ENCODE measurements around the gene DGKH.

DNA sequence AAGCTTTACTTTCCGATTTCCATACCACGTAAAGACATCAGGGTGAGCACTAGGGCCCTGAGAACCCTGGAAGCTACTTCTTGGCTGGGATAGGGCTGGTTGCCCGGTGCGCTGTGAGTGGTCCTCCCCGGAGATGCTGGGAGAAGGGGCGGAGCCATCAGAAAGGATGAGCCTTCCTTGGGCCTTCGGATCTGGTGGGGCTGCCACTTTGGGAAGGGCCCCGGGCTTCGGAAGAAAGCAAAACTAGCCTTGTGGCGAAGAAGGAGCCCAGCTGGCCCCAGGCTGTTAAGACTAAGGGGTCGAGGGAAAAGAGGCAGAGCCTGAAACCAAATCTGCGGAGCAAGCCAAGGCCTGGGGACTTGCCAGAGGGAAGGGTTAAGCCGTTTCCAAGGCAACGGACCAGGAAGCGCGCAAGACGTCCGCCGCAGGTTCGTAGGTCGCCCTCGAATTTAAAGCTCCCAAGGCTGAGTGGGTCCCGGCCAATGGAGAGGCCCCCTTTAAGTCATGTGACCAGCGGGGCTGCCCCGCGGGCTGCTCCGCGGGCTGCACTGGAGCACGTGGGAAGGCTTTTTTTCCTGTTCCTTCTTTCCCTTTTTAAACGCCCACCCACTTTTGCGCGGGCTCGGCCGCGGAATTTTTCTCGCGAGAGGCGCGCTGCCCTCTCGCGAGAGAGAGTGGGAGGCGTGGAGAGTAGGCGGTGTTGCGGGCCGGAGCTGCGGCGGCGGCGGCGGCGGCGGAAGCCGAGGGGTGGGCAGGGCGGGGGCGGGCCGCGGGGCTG lies 223.1 kb downstream of the DGKH start:
- TF ChIP-seq CTCF (IDR thresholded peaks at IDR 0.05) (no peak), ZFX (IDR thresholded peaks at IDR 0.05; ENCODE audit: borderline replicate concordance) (no peak)
